Measurements from ENCODE around the gene RHOC.

Gene RHOC

DNA sequence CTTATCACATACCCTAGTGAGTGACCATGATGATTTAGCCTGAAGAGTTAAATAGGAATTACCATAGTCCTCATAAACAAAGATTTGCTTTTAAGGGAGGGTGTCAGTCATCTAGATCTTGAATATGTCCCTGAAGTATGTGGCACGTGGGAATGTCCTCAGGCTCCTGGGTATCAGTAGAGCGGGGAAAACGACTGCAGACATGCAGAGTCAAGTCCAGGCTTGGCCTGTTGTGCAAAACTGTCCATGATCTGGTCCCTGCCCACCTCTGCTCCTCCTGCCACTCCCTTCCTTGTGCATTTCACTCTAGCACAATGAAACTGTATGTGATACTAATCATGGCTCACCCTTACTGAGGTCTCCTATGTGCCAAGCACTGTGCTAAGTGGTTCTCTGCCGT is 19.6 kb downstream of the RHOC start:
- H3K4me3 ChIP-seq (replicated peaks; ENCODE audit: insufficient read depth, low read length), result no peak overlapping the region
- H3K27ac ChIP-seq (replicated peaks), result no peak overlapping the region
- no peak for TF ChIP-seq SPI1 (IDR thresholded peaks at IDR 0.05; ENCODE audit: borderline replicate concordance, low read depth)
- TF ChIP-seq, protein P1, sequence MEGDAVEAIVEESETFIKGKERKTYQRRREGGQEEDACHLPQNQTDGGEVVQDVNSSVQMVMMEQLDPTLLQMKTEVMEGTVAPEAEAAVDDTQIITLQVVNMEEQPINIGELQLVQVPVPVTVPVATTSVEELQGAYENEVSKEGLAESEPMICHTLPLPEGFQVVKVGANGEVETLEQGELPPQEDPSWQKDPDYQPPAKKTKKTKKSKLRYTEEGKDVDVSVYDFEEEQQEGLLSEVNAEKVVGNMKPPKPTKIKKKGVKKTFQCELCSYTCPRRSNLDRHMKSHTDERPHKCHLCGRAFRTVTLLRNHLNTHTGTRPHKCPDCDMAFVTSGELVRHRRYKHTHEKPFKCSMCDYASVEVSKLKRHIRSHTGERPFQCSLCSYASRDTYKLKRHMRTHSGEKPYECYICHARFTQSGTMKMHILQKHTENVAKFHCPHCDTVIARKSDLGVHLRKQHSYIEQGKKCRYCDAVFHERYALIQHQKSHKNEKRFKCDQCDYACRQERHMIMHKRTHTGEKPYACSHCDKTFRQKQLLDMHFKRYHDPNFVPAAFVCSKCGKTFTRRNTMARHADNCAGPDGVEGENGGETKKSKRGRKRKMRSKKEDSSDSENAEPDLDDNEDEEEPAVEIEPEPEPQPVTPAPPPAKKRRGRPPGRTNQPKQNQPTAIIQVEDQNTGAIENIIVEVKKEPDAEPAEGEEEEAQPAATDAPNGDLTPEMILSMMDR (IDR thresholded peaks at IDR 0.05; ENCODE audit: insufficient read depth, low read length), result no peak
- TF ChIP-seq POLR2AphosphoS5 (IDR thresholded peaks at IDR 0.05; ENCODE audit: low read depth), result no peak
- H3K27me3 ChIP-seq (ENCODE audit: insufficient read depth, poor library complexity, severe bottlenecking), result no peaks in the 10 kb centered on the region
- no peak for DNase-seq (ENCODE audit: low read depth in 1 of 2, low spot score in 1 of 2)

DNA sequence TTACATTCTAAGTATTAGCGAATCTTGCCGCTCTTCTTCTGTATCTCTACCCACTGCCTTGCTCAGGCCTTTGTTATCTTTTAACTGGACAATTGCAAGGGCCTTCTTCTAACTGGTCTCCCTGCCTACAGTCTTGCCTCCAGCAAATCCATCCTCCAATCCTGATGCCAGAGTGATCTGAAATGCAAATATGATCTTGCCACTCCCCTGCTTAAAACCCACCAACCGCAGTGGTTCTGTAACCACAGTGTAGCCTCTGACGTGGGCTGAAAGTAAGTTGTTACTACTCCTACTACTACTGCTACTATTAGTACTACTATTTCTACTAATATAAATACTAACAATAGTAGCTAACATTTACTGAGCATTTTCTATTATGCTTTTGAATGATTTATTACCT is 20.1 kb downstream of the RHOC start:
- DNase-seq (ENCODE audit: low read depth in 1 of 2, low spot score in 1 of 2), result no peak
- H3K27me3 ChIP-seq (ENCODE audit: insufficient read depth, poor library complexity, severe bottlenecking), result no peaks in the 10 kb centered on the region
- H3K27ac ChIP-seq (replicated peaks), result no peak overlapping the region
- no peak overlapping the region for H3K4me3 ChIP-seq (replicated peaks; ENCODE audit: insufficient read depth, low read length)
- TF ChIP-seq, protein P2, sequence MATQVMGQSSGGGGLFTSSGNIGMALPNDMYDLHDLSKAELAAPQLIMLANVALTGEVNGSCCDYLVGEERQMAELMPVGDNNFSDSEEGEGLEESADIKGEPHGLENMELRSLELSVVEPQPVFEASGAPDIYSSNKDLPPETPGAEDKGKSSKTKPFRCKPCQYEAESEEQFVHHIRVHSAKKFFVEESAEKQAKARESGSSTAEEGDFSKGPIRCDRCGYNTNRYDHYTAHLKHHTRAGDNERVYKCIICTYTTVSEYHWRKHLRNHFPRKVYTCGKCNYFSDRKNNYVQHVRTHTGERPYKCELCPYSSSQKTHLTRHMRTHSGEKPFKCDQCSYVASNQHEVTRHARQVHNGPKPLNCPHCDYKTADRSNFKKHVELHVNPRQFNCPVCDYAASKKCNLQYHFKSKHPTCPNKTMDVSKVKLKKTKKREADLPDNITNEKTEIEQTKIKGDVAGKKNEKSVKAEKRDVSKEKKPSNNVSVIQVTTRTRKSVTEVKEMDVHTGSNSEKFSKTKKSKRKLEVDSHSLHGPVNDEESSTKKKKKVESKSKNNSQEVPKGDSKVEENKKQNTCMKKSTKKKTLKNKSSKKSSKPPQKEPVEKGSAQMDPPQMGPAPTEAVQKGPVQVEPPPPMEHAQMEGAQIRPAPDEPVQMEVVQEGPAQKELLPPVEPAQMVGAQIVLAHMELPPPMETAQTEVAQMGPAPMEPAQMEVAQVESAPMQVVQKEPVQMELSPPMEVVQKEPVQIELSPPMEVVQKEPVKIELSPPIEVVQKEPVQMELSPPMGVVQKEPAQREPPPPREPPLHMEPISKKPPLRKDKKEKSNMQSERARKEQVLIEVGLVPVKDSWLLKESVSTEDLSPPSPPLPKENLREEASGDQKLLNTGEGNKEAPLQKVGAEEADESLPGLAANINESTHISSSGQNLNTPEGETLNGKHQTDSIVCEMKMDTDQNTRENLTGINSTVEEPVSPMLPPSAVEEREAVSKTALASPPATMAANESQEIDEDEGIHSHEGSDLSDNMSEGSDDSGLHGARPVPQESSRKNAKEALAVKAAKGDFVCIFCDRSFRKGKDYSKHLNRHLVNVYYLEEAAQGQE (IDR thresholded peaks at IDR 0.05; ENCODE audit: insufficient replicate concordance, low read depth), result no peak
- no peak for TF ChIP-seq POLR2AphosphoS5 (IDR thresholded peaks at IDR 0.05; ENCODE audit: low read depth)
- no peak for TF ChIP-seq GABPA (IDR thresholded peaks at IDR 0.05; ENCODE audit: low read depth)
- TF ChIP-seq, protein P1 (IDR thresholded peaks at IDR 0.05; ENCODE audit: insufficient read depth, low read length), result no peak
- no peak for TF ChIP-seq SPI1 (IDR thresholded peaks at IDR 0.05; ENCODE audit: borderline replicate concordance, low read depth)

DNA sequence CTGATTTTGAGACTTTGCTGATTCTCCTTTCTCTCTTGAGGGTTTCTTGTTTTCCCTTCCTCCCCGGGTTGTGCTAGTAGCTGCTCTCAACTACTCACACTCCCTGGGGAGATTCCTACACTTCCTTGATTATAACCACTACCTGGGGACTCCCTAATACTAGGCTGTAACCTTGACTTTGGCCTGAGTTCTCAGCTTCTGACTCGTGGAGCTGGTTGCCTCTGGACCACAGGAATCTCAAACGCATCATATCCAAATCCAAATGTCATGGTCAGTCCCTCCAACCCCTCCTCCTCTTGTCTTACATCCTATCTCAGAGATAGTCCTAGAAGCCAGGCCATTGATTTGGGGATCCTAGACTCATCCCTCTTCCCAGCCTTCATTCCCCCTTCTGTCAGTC is 20.5 kb downstream of the RHOC start:
- H3K4me3 ChIP-seq (replicated peaks; ENCODE audit: insufficient read depth, low read length), result no peak overlapping the region
- no peak overlapping the region for H3K27ac ChIP-seq (replicated peaks)
- TF ChIP-seq, protein P2 (IDR thresholded peaks at IDR 0.05; ENCODE audit: insufficient replicate concordance, low read depth), result no peak
- no peak for TF ChIP-seq POLR2AphosphoS5 (IDR thresholded peaks at IDR 0.05; ENCODE audit: low read depth)
- H3K27me3 ChIP-seq (ENCODE audit: insufficient read depth, poor library complexity, severe bottlenecking), result no peaks in the 10 kb centered on the region
- DNase-seq (ENCODE audit: low read depth in 1 of 2, low spot score in 1 of 2), result no peak

DNA sequence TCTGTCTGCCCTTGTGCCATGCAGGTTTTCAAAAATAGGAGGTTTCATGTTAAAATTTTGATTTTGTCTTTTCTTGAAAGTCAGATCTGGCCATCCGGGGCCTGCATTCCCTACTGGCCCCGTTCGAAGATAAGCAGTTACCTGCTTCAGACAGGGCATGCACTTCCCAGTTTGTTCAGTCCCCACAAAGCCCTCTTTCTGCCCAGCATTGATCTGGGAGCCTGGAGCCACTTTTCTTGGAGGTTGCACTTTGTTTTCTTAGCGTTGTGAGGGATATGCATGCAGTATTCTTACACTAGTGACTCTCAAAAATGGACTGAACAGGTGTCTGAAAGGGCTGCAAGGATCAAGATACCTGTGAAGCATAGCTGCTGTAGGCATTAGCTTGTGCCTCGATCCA is 21.0 kb downstream of the RHOC start:
- H3K27me3 ChIP-seq (ENCODE audit: insufficient read depth, poor library complexity, severe bottlenecking), result no peaks in the 10 kb centered on the region
- no peak for DNase-seq (ENCODE audit: low read depth in 1 of 2, low spot score in 1 of 2)
- no peak overlapping the region for H3K4me3 ChIP-seq (replicated peaks; ENCODE audit: insufficient read depth, low read length)
- TF ChIP-seq, protein P1 (IDR thresholded peaks at IDR 0.05; ENCODE audit: insufficient read depth, low read length), result no peak
- TF ChIP-seq SPI1 (IDR thresholded peaks at IDR 0.05; ENCODE audit: borderline replicate concordance, low read depth), result no peak
- TF ChIP-seq, protein P2 (IDR thresholded peaks at IDR 0.05; ENCODE audit: insufficient replicate concordance, low read depth), result no peak
- TF ChIP-seq GABPA (IDR thresholded peaks at IDR 0.05; ENCODE audit: low read depth), result no peak
- TF ChIP-seq POLR2AphosphoS5 (IDR thresholded peaks at IDR 0.05; ENCODE audit: low read depth), result no peak
- no peak overlapping the region for H3K27ac ChIP-seq (replicated peaks)

All from HL-60 (cell line).